MM.1S (cell line): ENCODE data around the gene CFB.

ENCODE experiments used
- DNase-seq: peaks from one replicate; pipeline ENCODE4 v3.0.0-alpha.2; 2015
- H2AFZ ChIP-seq: fragments of 300-600 bp; sonication (generic); 2 replicates; pipeline ENCODE4 v1.6.0; 2016; ENCODE audit warnings: antibody characterized with exemption, low read length
- H3F3A ChIP-seq: fragments of 300-600 bp; sonication (generic); 2 replicates; pipeline ENCODE4 v1.6.1; 2016; ENCODE audit warnings: mild to moderate bottlenecking, antibody characterized with exemption, low read length, moderate library complexity, mixed read lengths; ENCODE audit not compliant: insufficient read depth
- H3K27ac ChIP-seq: fragments of 300-600 bp; sonication (generic); 2 replicates; pipeline ENCODE4 v1.5.1; 2016; ENCODE audit warnings: mild to moderate bottlenecking, low read length
- H3K27me3 ChIP-seq: fragments of 300-600 bp; sonication (generic); replicated peaks from 2 replicates; pipeline ENCODE4 v1.6.0; 2016; ENCODE audit warnings: low read length; ENCODE audit not compliant: insufficient read depth
- H3K36me3 ChIP-seq: fragments of 300-600 bp; sonication (generic); replicated peaks from 2 replicates; pipeline ENCODE4 v1.6.1; 2016; ENCODE audit warnings: mild to moderate bottlenecking, low read length, mixed read lengths; ENCODE audit not compliant: insufficient read depth
- H3K4me1 ChIP-seq: fragments of 300-600 bp; sonication (generic); 2 replicates; pipeline ENCODE4 v1.6.1; 2016; ENCODE audit warnings: low read length, mixed read lengths
- H3K4me2 ChIP-seq: fragments of 300-600 bp; sonication (generic); 2 replicates; pipeline ENCODE4 v1.6.0; 2016; ENCODE audit warnings: low read depth, low read length
- H3K4me3 ChIP-seq: fragments of 300-600 bp; sonication (generic); 2 replicates; pipeline ENCODE4 v1.5.1; 2016; ENCODE audit warnings: low read length, mixed read lengths
- H3K79me2 ChIP-seq: fragments of 300-600 bp; sonication (generic); 2 replicates; pipeline ENCODE4 v1.6.1; 2016; ENCODE audit warnings: mixed run types, low read length, mixed read lengths
- H3K9ac ChIP-seq: fragments of 300-600 bp; sonication (generic); 2 replicates; pipeline ENCODE4 v1.6.1; 2016; ENCODE audit warnings: low read length, mixed read lengths
- H3K9me2 ChIP-seq: fragments of 300-600 bp; sonication (generic); replicated peaks from 2 replicates; pipeline ENCODE4 v1.6.1; 2016; ENCODE audit warnings: mild to moderate bottlenecking, low read length, mixed read lengths; ENCODE audit not compliant: insufficient read depth
- H3K9me3 ChIP-seq: fragments of 300-600 bp; sonication (generic); replicated peaks from 2 replicates; pipeline ENCODE4 v1.6.1; 2016; ENCODE audit warnings: mild to moderate bottlenecking, low read length, mixed read lengths; ENCODE audit not compliant: insufficient read depth
- H4K20me1 ChIP-seq: fragments of 300-600 bp; sonication (generic); 2 replicates; pipeline ENCODE4 v1.6.1; 2016; ENCODE audit warnings: mild to moderate bottlenecking, low read length, moderate library complexity, mixed read lengths; ENCODE audit not compliant: insufficient read depth
- EZH2 ChIP-seq: fragments of 300-600 bp; sonication (generic); optimal IDR thresholded peaks from 2 replicates; pipeline ENCODE3; 2017; ENCODE audit warnings: low read depth, mild to moderate bottlenecking, antibody characterized with exemption, low read length, mixed read lengths
- EZH2phosphoT487 ChIP-seq: fragments of 300-600 bp; sonication (generic); IDR thresholded peaks from 2 replicates; pipeline ENCODE4 v1.6.1; 2018; ENCODE audit warnings: antibody characterized with exemption, low read length
- TF ChIP-seq, protein P1 (sequence below): fragments of 300-600 bp; sonication (generic); IDR thresholded peaks from 2 replicates; pipeline ENCODE4 v1.5.1; 2016; ENCODE audit warnings: antibody characterized with exemption, low read length, mixed read lengths

Gene CFB

DNA sequence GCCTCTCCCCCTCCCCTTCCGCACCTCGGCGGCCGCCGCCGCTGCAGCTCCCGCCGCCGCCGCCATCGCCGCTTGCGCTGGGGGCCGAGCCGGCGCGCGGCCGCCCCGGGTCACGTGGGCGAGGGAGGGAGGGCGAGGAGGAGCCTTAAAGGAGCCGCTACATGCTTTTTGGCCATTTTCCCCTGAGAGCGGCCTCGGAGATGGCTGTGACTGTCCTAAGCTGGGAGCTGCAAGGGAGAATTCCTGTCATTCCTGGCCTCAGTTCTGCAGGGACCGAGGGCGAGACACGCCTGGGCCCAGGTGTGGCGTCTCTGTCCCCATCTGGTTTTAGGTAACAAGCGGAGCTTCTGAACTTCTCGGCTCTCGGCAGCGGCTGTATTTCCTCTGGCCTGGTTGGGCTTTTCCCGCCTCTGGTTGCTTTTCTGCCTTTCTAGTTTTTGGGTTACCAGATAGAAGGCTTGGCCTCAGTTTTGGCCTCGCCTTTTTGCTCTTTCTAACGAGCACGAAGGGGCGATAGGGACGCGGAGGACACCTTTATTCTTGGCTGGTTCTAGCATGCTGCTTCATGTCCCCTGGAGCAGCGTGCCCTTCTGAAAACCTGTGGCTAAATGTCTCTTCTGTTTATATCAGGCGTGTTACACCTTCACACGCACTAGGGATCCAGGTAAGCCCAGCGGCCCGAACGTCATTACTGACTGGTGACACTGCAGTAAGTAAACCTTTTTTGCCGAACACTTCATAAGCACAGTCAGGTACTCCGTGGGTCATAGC, 48.1 kb upstream of the CFB start, which contains the start of gene EHMT2:
Gene EHMT2, minus strand, starts transcription at position 87 of the 771 bp plus-strand sequence. Its CDS starts 21 bp downstream, at position 66.
- H3K36me3 ChIP-seq, result no peaks in the 10 kb centered on the region
- H3K9me3 ChIP-seq, result no peaks in the 10 kb centered on the region
- peak within 1 kb of the TSS; percentile 96 for H2AFZ ChIP-seq
- no peaks in the 10 kb centered on the region for H3K27me3 ChIP-seq
- peak within 1 kb of the TSS; percentile 95 for H3K4me3 ChIP-seq
- TF ChIP-seq EZH2phosphoT487, result no peak
- no peak for TF ChIP-seq EZH2
- TF ChIP-seq, protein P1, sequence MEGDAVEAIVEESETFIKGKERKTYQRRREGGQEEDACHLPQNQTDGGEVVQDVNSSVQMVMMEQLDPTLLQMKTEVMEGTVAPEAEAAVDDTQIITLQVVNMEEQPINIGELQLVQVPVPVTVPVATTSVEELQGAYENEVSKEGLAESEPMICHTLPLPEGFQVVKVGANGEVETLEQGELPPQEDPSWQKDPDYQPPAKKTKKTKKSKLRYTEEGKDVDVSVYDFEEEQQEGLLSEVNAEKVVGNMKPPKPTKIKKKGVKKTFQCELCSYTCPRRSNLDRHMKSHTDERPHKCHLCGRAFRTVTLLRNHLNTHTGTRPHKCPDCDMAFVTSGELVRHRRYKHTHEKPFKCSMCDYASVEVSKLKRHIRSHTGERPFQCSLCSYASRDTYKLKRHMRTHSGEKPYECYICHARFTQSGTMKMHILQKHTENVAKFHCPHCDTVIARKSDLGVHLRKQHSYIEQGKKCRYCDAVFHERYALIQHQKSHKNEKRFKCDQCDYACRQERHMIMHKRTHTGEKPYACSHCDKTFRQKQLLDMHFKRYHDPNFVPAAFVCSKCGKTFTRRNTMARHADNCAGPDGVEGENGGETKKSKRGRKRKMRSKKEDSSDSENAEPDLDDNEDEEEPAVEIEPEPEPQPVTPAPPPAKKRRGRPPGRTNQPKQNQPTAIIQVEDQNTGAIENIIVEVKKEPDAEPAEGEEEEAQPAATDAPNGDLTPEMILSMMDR, result no peak
- H3K4me2 ChIP-seq, result peak within 1 kb of the TSS; percentile 86
- H3F3A ChIP-seq, result peaks cover 23% of the 10 kb centered on the region
- peaks cover 22% of the 10 kb centered on the region for H3K79me2 ChIP-seq
- peak within 1 kb of the TSS; percentile 85 for H3K9ac ChIP-seq
- H3K27ac ChIP-seq, result peak within 1 kb of the TSS; percentile 77
- DNase-seq, result peak; percentile 85
- 0 out of 2 replicates have a peak, but pooled peaks cover 3% of the 10 kb centered on the region for H3K4me1 ChIP-seq
- H4K20me1 ChIP-seq, result no peaks in the 10 kb centered on the region
- no peaks in the 10 kb centered on the region for H3K9me2 ChIP-seq

GRCh38 chr6:31898383-31899011, 47.4 kb upstream of the CFB start:
- H3K4me2 ChIP-seq, result peak overlapping the region; percentile 86
- peak overlapping the region; percentile 95 for H3K4me3 ChIP-seq
- no peaks in the 10 kb centered on the region for H4K20me1 ChIP-seq
- H3K36me3 ChIP-seq, result no peaks in the 10 kb centered on the region
- H2AFZ ChIP-seq, result peak overlapping the region; percentile 96
- no peaks in the 10 kb centered on the region for H3K27me3 ChIP-seq
- H3K79me2 ChIP-seq, result peaks cover 22% of the 10 kb centered on the region
- peak overlapping the region; percentile 85 for H3K9ac ChIP-seq
- no peaks in the 10 kb centered on the region for H3K9me2 ChIP-seq
- TF ChIP-seq EZH2, result no peak
- TF ChIP-seq, protein P1, result 0 out of 2 replicates have a peak, but pooled peaks have one; percentile 19
- DNase-seq, result peak; percentile 77
- no peaks in the 10 kb centered on the region for H3K9me3 ChIP-seq
- H3K27ac ChIP-seq, result peak overlapping the region; percentile 77
- H3K4me1 ChIP-seq, result peaks cover 3% of the 10 kb centered on the region; the same call in 1 of the 2 replicates
- peaks cover 26% of the 10 kb centered on the region for H3F3A ChIP-seq

- H3K79me2 ChIP-seq, result peaks cover 22% of the 10 kb centered on the region
- TF ChIP-seq, protein P1, result no peak
- TF ChIP-seq EZH2 (no peak), EZH2phosphoT487 (no peak)
Measured at GRCh38 chr6:31899215-31899614, 46.7 kb upstream of the CFB start.

More at GRCh38 chr6:31899215-31899614, 46.7 kb upstream of the CFB start:
- no peaks in the 10 kb centered on the region for H3K36me3 ChIP-seq
- no peak overlapping the region for H3K4me2 ChIP-seq
- no peak overlapping the region for H2AFZ ChIP-seq
- no peak for DNase-seq
- no peaks in the 10 kb centered on the region for H3K27me3 ChIP-seq
- peaks cover 26% of the 10 kb centered on the region for H3F3A ChIP-seq
- no peak overlapping the region for H3K4me3 ChIP-seq
- H3K9me2 ChIP-seq, result no peaks in the 10 kb centered on the region
- H4K20me1 ChIP-seq, result no peaks in the 10 kb centered on the region
- H3K27ac ChIP-seq, result no peak overlapping the region
- H3K9ac ChIP-seq, result no peak overlapping the region
- peaks cover 3% of the 10 kb centered on the region; the same call in 1 of the 2 replicates for H3K4me1 ChIP-seq
- no peaks in the 10 kb centered on the region for H3K9me3 ChIP-seq
